ACHN (cell line): ENCODE data around the gene NDUFB3.
"Not testable (repeated sequence)": the region's sequence is repeated elsewhere in the genome, so short reads cannot be mapped to it uniquely, and the experiment has no call there.

Experiments
- DNase-seq: peaks from one replicate; pipeline ENCODE4 v3.0.0-alpha.2; 2015
- in situ Hi-C: cut with HindIII; loops from 2 replicates; pipeline ENCODE4 v1.10.0; 2017; ENCODE audit warnings: low sequenced_read_pairs, low pct_ligation_motif_present, low pct_unique_long_range_greater_than_20kb

Gene NDUFB3

DNA sequence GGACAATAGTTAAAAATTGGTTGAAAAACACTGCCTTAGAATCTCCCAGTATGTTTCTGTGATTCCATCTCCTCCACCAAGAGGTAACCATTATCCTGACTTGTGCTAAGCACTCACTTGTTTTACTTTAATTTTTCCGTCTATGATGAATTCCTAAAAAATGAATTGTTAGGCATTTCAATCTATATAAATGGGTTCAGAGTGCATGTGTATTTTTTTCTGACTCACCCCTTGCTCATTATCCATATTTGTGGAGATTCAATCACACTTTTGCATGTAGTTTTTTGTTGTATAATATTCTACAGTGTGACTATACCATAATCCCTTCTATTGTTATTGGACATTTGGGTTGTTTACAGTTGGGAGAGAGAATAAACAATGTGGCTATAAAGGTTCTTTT, 1.3 kb downstream of the NDUFB3 start:
- DNase-seq, result no peak
- in situ Hi-C loops, result no loop called here

DNA sequence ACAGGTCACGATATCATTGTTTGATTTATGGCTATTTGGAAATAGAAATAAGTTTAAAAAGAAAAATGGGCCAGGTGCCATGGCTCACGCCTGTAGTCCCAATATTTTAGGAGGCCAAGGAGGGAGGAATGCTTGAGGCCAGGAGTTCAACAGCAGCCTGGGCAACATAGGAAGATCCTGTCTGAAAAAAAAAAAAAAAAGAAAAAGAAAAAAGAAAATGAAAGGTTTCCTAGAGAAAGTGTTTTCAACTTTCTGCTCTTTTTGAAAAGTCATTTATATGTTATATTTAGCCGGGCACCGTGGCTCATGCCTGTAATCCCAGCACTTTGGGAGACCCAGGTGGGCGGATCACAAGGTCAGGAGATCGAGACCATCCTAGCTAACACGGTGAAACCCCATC, 3.2 kb downstream of the NDUFB3 start:
- no peak for DNase-seq
- in situ Hi-C loops, result no loop called here

DNA sequence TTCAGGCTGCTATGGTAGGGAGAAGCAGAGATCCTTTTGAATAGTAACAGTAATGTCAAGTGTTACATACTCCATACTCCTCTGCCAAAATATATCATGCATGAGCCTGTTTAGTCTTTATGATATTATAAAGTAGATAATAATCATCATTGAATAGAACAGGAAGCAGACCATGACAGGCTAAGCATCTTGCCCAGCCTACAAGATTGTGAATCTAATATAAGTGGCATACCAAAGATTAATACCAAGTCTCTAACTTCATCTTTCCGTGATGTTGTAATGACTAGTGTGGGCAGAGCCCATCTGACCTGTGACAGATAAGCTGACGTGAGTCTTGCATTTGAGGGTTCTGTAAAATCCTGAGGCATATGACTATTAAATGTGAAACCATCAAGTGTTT, 13.1 kb downstream of the NDUFB3 start:
- DNase-seq, result no peak
- in situ Hi-C loops, result no loop called here

DNA sequence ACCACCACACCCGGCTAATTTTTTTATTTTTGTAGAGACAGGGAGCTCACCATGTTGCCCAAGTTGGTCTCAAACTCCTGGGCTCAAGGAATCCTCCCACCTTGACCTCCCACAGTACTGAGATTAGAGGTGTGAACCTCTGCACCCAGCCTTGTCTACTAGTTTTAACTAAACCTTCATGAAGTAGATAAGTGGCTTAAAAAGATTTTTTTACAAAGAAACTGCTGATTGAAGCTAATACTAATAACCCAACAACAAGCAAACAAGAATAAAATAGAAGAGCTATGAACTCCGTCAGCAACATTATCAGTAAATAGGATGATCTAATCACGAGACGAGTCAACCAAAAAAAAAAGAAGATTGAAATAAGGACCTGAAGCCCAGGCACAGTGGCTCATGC, 18.8 kb downstream of the NDUFB3 start:
- no peak for DNase-seq
- in situ Hi-C loops, result no loop called here

DNA sequence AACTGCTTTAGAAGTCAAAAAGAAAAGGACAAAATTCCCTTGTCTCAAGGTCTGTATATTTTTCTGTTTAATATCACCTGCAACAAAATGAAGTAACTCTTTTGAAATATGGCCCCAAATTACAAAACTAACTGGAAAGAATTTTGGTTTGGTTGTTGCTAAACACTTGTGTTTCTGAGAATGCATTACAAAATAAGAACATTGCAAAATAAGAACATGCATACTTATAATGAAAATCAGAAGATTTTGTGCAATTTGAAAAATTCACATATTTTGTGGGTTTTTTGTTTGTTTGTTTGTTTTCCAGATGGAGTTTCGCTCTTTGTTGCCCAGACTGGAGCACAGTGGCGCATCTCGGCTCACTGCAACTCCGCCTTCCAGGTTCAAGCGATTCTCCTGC, 21.8 kb downstream of the NDUFB3 start:
- in situ Hi-C loops, result no loop called here
- DNase-seq, result no peak

DNA sequence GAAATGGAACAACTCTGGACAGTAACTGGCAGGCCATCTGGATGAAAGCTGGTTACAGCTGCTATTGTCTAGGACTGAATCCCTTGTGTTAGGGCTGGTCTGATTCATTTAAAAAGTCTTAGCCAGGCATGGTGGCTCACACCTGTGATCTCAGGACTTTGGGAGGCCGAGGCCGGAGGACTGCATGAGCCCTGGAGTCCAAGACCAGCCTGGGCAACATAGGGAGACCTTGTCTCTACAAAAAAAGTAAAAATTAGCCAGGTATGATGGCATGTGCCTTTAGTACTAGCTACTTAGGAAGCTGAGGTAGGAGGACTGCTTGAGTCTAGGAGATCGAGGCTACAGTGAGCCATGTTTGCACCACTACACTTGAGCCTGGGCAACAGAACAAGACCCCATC, 28.7 kb downstream of the NDUFB3 start:
- DNase-seq, result no peak
- in situ Hi-C loops, result no loop called here

DNA sequence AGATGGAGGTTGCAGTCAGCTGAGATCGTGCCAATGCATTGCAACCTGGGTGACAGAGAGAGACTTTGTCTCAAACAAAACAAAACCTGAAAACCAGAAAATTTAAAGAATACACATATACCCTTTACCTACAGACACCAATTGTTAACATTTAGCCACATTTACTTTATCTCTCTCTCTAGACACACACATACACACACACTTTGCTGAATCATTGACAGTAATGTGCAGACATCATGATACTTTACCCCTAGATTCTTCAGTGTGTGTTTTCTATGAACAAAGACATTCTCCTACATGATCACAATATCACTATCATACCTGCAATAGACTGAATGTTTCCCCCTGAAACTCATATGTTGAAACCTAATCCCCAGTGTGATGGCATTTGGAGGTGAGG, 34.0 kb downstream of the NDUFB3 start:
- in situ Hi-C loops, result no loop called here
- no peak for DNase-seq

DNA sequence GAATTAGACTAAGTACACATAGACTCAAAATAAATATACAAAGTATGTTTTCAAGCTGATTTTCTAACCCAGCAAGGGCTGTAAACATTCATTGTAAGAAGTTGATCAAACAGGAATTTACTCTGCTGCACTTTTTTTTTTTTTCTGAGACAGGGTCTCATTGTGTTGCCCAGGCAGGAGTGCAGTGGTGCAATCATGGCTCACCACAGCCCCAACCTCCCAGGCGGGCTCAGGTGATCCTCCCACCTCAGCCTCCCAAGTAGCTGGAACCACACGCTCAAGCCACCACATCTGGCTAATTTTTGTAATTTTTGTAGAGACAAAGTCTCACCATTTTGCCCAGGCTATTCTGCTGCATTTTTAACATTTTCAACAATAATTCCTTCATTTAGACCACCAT, 35.8 kb downstream of the NDUFB3 start:
- DNase-seq, result no peak
- in situ Hi-C loops, result no loop called here

DNA sequence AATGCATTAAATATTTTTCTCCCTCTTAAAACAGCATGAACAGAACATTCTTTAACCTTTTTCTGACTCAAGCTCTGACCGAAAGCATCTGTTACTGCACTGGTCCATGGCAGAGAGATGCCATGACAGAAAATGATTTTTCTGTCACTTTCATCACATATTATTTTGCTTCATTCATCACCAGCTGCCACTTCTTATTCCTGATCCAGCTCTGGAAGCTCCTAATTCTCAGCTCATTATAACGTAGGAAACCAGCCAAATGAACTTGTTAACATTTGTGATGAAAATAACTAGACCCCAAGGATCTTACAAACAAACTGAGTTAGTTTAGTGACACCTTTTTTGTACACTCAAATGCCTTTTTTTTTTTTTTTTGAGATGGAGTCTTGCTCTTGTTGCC, 36.5 kb downstream of the NDUFB3 start:
- in situ Hi-C loops, result no loop called here
- DNase-seq, result no peak

DNA sequence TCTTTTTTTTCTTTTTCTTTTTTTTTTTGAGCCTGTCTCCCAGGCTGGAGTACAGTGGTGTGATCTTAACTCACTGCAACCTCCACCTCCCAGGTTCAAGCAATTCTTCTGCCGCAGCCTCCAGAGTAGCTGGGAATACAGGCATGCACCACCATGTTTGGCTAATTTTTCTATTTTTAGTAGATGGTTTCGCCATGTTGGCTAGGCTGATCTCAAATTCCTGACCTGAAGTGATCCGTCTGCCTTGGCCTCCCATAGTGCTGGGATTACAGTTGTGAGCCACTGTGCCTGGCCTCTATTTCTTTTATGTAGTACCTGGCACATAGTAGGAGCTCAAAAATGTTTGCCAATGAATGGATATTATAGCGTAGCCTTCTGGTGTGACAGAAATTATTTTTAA, 37.4 kb downstream of the NDUFB3 start:
- DNase-seq, result no peak
- in situ Hi-C loops, result no loop called here

DNA sequence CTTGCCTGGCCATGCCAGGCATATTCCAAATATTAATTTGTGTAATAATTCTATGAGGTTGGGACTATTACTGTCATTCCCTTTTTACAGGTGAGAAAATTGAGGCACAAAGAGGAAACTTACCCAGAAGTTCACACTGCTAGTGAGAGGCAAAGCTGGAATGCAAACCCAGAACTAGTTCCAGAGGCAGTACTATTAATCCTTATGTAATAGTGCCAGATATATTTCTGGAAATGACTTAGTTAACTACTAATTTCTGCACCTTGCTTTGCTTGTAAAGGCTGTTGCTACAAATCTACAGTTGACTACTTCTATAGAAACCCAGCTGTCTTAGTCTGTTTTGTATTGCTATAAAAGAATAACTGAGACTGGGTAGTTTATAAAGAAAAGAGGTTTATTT, 38.8 kb downstream of the NDUFB3 start:
- no peak for DNase-seq
- in situ Hi-C loops, result no loop called here

DNA sequence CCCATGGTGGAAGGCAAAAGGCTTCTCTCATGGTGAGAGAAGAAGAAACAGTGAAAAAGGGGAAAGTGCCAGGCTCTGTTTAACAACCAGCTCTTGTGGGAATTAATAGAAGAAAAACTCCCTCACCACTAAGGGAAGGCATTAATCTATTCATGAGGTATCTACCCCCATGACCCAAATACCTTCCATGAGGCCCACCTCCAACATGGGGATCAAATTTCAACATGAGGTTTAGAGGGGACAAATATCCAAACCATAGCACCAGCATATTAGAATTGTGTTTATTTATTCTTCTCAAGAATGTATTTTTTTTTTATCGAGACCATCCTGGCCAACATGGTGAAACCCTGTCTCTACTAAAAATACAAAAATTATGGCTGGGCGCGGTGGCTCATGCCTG, 39.3 kb downstream of the NDUFB3 start:
- DNase-seq, result no peak
- in situ Hi-C loops, result no loop called here

DNA sequence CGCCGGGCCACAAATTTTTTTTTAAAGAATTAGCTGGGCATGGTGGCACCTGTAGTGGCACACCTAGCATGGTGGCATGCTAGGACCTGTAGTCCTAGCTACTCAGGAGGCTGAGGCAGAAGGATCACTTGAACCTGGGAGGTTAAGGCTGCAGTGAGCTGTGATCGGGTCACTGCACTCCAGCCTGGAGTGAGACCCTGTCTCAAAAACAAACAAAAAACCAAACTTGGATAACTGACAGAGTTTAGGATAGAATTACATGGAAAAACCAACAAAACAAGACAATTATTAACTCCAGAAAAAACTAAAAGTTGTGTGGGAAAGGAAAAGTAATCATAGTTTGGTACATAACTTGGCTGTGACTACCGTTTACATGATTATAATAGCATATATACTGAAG, 42.5 kb downstream of the NDUFB3 start:
- in situ Hi-C loops, result no loop called here
- no peak for DNase-seq

DNA sequence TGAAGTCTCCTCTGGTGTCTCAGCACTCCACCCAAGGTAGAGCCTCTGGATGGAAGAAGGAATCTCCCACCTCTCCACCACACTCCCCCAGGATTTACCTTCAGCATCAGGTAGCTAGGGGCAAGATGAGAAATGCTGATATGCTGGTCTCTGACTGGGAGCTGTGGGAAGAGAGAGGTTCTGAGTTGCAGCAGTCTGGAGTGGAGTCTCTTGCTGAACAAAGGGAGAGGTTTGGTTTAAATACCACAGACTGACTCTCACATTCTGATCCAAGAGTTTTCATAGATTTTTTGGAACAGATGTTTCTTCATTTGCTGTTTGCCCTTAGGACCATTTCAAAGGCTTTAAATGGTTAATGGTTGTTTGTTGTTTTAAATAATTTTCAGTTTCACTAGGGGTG, 43.0 kb downstream of the NDUFB3 start:
- in situ Hi-C loops, result no loop called here
- no peak for DNase-seq

DNA sequence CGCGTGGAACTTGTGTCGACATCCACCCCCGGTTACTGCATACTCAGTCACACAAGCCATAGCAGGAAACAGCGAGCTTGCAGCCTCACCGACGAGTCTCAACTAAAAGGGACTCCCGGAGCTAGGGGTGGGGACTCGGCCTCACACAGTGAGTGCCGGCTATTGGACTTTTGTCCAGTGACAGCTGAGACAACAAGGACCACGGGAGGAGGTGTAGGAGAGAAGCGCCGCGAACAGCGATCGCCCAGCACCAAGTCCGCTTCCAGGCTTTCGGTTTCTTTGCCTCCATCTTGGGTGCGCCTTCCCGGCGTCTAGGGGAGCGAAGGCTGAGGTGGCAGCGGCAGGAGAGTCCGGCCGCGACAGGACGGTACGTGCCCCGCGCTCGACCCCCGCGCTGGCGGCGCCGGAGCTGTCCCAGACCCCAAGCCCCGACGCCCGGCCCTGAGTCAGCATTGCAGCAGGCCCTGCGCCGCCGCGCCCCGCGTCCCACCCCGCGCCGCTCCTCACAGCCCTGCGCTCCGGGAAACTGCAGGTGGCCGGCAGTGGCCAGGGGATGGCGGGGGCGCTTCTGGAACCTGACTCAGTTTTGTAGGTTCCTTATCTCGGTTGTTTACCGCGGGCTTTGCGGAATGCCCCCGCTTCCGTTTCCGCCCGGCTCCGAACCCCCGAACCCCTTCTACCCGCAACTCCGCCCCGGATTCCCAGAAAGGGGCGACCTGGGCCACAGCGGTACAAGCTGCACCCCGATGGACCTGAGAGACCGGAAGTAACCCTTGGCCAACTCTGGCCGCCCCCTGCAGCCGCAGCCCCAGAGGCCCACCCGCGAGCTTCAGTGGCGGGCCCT, 44.5 kb downstream of the NDUFB3 start, which contains the start of gene CFLAR:
CFLAR (plus strand) TSS at position 50 of the 844 bp plus-strand sequence. CDS start 13,702 bp downstream, outside the sequence.
- in situ Hi-C loops, result no loop called here

DNA sequence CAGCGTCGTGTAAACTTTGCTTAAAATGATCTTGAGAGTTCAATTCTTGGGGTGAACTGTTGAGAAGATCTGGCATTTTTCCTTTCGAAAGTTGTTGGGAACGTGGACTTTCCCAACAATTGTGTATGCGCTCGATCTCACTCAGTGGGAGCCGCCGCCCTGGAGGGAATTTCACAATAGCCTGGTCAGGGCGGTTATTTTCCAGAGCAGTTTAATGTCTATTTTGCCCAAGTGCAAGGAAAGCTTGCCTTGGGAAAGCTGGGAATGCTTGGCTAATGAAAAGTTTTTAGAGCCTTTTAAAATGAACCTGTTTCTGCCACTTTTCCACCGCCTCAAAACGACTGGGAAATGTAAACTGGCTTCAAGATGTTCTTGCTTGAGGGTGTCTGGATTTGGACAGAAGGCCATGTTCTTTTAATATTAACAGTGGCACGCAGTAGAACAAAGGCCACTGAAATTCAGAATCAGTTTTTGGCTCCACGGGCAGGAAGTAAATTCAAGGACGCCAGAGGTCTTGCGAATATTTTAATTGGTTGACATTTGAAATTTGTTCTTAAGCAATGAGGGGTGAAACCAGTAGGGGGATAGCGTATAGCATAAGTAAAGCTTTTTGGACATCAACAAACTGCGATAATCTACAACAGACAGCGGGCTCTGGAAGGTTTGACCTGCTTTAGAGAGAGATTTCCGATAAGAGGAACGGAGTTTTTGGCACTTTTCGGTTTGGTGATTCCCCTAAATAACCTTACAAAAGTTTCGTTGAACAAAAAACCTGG, 45.3 kb downstream of the NDUFB3 start:
- DNase-seq, result peak; percentile 84
- in situ Hi-C loops, result no loop called here

More for the DNA sequence above, 44.5 kb downstream of the NDUFB3 start, which contains the start of gene CFLAR:
- DNase-seq, result peak; percentile 69

DNA sequence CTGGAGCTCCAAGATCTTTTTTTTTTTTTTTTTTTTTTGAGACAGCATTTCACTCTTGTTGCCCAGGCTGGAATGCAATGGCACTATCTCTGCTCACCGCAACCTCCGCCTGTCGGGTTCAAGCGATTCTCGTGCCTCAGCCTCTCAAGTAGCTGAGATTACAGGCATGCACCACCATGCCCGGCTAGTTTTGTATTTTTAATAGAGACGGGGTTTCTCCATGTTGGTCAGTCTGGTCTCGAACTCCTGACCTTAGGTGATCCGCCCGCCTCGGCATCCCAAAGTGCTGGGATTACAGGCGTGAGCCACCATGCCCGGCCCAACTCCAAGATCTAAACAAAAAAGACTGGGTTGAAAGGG, 45.9 kb downstream of the NDUFB3 start:
- in situ Hi-C loops, result not testable (repeated sequence)
- DNase-seq, result peak; percentile 52

DNA sequence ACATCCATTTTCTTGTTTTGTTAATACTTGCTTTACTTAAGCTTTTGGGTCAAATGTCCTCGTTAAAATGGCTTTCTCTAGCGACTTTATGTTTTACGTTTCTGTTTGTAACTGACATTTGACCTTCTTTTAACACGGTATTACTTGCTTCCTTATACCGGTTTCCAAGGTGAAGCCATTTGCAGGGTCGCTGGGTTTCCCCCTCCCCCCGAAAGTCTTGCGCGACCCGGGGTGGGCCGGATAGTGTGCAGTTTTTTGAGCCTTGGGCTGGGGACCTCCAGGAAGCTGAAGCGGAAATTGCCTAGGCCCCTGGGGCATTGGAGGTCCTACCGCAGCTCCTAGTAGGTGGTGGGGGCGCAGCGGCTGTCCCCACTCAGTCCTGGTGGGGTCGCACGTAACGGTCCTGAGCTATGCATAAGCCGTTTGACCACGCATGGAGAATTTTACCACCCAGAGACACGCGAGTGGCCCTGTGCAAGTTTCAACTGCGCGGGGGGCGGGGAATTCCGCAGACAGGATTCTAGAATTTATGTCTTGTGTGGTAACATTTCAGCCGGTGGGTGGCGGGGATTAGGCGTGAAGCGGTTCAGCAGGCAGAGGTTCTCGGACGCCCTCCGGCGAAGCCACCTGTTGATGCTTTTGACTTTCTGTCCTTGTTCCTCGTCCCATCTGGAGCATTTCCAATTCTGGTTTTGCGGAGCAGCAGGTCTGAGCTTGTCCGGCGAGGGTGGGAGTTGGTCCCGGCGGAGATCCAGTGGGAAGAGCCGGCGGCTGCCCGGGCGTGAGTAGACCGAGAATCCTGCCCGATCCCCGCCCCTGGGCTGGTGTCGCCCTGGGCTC, 46.5 kb downstream of the NDUFB3 start:
- peak; percentile 95 for DNase-seq
- in situ Hi-C loops, result no loop called here
